ENCODE data around the gene MRPL34. TPM values are rescaled to one million over a fixed set of nuclear protein-coding genes. Genes with fewer than 3 reads are reported as not detected.

Gene MRPL34
- total RNA-seq, 1 donor from 2014 or later: 23.7 TPM

DNA sequence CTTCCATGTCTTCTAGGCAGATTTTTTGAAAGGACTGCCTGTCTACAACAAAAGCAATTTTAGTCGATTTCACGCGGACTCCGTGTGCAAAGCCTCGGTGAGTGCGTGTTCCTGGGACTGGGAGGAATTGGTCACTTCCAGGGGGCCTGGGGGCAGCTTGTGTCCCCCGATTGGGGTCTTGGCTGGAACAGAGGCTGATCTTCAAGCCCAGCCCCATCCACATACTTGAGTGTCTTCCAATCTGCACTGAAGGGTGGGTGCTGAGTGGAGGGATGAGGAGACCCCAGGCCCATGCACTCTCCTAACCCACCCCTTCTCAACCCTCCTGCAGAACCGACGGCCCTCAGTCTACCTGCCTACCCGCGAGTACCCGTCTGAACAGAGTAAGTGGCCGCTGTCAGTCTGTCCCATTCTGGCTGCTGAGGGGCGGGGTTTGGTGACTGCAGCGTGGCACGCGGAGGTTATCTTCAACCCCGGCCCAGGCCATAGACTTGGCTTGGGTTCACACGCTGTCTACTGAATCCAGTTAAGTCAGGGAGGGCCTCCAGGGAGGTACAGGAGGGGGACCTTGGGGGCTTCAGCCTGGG lies 8.4 kb downstream of the MRPL34 start:
- no peak for TF ChIP-seq CTCF (IDR thresholded peaks at IDR 0.05; ENCODE audit: insufficient read depth, low read length, severe bottlenecking)
- no peak for FAIRE-seq
- Histone ChIP-seq H3K36me3 (ENCODE audit: control insufficient read depth, insufficient read depth, low read length) (peaks cover 26% of the 10 kb centered on the region), H3K4me3 (ENCODE audit: low read depth, low read length) (no peak overlapping the region), H3K27me3 (ENCODE audit: control insufficient read depth, insufficient read depth, low read length) (no peaks in the 10 kb centered on the region)
- no peak for DNase-seq (ENCODE audit: low read depth)

- Histone ChIP-seq H3K4me3 (ENCODE audit: low read depth, low read length) (no peak overlapping the region), H3K36me3 (ENCODE audit: control insufficient read depth, insufficient read depth, low read length) (peaks cover 36% of the 10 kb centered on the region), H3K27me3 (ENCODE audit: control insufficient read depth, insufficient read depth, low read length) (no peaks in the 10 kb centered on the region)
- no peak for DNase-seq (ENCODE audit: low read depth)
- no peak for TF ChIP-seq CTCF (IDR thresholded peaks at IDR 0.05; ENCODE audit: insufficient read depth, low read length, severe bottlenecking)
- FAIRE-seq: no peak
Observed at GRCh38 chr19:17318966-17319365, 13.3 kb downstream of the MRPL34 start.

GRCh38 chr19:17319473-17320238 lies 14.0 kb downstream of the MRPL34 start:
- no peak for DNase-seq (ENCODE audit: low read depth)
- TF ChIP-seq CTCF (IDR thresholded peaks at IDR 0.05; ENCODE audit: insufficient read depth, low read length, severe bottlenecking): no peak
- Histone ChIP-seq H3K27me3 (ENCODE audit: control insufficient read depth, insufficient read depth, low read length) (no peaks in the 10 kb centered on the region), H3K36me3 (ENCODE audit: control insufficient read depth, insufficient read depth, low read length) (peaks cover 30% of the 10 kb centered on the region), H3K4me3 (ENCODE audit: low read depth, low read length) (no peak overlapping the region)
- FAIRE-seq: peak; percentile 47

DNA sequence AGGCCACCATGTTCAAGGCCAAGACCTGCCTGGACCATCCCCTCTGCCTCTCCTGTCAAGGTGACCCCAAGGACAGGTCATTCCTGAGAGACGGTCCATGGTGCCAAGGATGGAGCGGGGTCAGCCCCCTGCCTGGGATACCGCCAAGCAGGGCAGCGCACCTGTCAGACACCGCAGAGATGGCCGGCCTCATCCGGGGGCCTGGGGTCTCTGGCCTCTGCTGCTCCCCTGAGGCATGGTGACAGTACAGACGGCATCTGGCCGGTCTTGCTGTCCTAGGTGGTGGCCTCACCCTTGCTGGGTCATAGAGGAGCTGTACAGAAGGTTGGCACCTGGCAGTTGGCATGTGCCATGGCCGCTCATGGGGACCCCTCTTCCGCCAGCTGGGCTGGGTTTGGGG lies 14.8 kb downstream of the MRPL34 start:
- no peak for TF ChIP-seq CTCF (IDR thresholded peaks at IDR 0.05; ENCODE audit: insufficient read depth, low read length, severe bottlenecking)
- no peaks in the 10 kb centered on the region for H3K27me3 ChIP-seq (ENCODE audit: control insufficient read depth, insufficient read depth, low read length)
- no peak overlapping the region for H3K4me3 ChIP-seq (ENCODE audit: low read depth, low read length)
- DNase-seq (ENCODE audit: low read depth) (no peak), FAIRE-seq (no peak)
- peaks cover 28% of the 10 kb centered on the region for H3K36me3 ChIP-seq (ENCODE audit: control insufficient read depth, insufficient read depth, low read length)

DNA sequence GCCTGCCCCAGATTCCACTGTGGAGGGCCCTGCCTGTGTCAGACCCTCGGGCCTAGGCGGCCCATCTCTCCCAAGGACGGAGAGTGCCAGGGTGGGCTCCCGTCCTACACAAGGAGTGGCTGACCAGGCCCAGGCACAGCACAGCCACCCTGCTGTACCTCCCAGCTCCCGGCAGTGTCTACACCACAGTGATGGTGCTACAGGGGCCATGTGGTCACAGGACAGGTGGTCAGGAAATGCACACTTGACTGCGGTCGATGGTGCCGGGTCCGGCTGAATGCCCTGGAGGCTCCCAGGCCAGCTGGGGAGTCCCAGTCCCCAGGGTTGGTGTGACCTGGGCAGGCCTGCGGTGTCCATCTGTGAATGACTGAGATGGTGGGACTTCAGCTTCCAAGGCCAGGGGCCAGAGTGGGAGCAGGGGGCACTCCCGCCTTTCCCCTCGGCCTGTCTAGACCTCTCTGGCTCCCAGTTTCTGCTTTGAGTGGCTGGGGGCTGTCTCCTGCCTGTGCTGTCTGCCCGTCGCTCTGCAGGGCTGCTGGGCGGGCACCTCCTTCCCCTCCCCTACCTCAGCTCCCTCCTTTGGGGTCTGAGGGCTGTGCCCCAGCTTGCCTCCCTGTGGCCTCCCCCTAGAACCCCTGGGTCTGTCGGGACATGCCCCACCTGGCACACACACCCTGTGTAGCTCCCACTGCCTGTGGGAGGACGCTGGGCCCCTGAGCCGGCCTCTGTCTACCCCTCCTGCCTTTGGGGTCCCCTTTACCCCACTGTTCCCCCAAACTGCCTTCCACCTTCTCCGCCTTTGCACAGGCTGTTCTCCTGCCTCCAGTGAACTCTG lies 16.2 kb downstream of the MRPL34 start:
- no peaks in the 10 kb centered on the region for H3K27me3 ChIP-seq (ENCODE audit: control insufficient read depth, insufficient read depth, low read length)
- no peak for TF ChIP-seq CTCF (IDR thresholded peaks at IDR 0.05; ENCODE audit: insufficient read depth, low read length, severe bottlenecking)
- peaks cover 21% of the 10 kb centered on the region for H3K36me3 ChIP-seq (ENCODE audit: control insufficient read depth, insufficient read depth, low read length)
- FAIRE-seq (no peak), DNase-seq (ENCODE audit: low read depth) (no peak)
- no peak overlapping the region for H3K4me3 ChIP-seq (ENCODE audit: low read depth, low read length)

Data from bronchial epithelial cell (primary cell).